Effector CD4-positive, alpha-beta T cell (primary cell): ENCODE data around the gene GPR132.

Experiments
- DNase-seq: peaks from one replicate; pipeline ENCODE4 v3.0.0-alpha.2; 2020

GPR132 gene

DNA sequence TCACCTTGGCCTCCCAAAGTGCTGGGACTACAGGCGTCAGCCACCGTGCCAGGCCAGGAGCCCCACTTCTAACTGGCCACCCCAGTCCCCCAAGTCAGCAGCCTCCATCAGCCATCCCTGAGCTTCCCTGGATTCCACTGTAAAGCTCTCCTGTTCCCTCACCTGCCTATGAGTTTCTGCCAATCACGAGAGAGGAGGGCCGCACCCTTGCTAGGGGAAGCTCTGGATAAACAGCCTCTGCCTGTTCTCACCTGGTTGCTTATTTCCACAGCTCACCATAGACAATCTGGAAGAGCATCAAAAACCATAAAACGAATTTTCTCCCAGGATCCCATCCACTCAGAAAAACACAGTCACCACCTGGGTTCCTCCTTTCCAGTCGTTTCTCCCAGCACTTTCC lies 49.3 kb downstream of the GPR132 start:
- DNase-seq, result no peak

GRCh38 chr14:105015242-105015641 lies 50.0 kb downstream of the GPR132 start:
- DNase-seq, result no peak

- no peak for DNase-seq
These were observed 50.6 kb downstream of the GPR132 start for GRCh38 chr14:105014631-105015030.

DNA sequence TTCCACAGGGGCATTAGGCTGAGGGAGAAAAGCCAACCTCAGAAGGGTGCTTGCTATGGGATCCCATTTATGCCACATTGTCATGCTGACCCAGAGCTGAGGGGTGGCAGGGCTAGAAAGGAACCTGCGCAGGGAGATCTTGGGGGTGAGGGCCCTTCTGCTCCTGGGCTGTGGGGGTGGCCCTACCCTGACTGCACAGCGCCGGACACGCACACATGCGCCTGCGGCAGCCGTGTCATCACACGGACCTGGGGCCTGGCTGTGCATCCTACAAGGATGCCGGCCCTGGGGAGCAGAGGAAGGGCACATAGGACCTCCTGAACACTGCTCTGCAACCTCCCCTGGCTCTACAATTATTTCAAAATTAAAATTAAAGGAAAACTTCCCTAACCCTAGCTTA lies 51.2 kb downstream of the GPR132 start:
- no peak for DNase-seq

DNA sequence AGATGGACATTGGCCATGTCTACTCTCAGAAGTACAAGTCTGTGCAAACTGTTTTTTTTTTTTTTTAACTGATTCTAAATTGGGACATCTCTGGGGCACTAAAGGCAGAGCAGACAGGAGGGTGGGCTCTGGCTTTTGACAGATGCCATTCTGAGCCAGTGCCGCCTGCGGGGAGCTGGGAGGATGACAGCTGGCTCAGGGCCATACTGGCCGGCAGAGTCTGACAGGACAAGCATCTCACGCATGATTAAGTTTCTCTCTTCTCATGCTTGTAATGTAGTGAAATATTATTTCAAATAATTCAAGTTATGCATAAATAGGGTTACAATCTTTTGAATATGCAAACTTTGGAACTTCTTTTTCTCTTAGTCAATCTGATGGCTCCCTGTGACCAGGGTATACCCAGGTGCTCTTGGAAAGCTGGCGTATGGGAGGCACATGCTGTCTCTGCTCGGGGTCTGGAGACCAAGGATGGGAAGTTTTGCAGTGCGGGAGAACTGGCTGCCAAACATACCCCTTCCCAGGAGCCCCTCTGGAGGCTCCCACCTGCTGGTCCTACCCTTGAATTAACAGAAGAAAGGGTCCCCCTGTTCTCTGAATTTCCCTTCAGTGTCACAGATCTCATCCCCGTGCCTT lies 52.0 kb downstream of the GPR132 start:
- no peak for DNase-seq

- no peak for DNase-seq
These were observed 52.9 kb downstream of the GPR132 start for GRCh38 chr14:105012171-105012985.

GRCh38 chr14:105011312-105011990 lies 53.8 kb downstream of the GPR132 start:
- DNase-seq, result no peak

DNA sequence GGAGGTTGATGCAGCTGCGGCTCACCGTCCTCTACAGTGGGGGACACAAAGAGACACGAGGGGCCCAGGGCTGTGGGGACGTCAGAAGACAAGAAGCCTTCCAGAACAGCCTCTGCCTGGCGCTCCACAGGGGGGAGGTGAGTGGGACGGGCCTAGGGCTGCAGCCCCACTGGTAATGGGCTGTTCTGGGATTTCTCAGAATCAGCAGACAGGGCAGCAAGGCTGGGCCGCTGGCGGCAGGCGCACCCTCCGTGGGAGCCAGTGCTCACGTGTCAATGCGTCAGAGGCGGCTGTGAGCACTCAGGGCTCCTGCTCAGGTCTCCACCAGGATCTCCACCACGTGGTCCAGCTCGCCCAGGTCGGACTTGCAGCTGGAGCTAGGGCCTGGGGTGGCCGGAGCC lies 54.3 kb downstream of the GPR132 start:
- no peak for DNase-seq

DNA sequence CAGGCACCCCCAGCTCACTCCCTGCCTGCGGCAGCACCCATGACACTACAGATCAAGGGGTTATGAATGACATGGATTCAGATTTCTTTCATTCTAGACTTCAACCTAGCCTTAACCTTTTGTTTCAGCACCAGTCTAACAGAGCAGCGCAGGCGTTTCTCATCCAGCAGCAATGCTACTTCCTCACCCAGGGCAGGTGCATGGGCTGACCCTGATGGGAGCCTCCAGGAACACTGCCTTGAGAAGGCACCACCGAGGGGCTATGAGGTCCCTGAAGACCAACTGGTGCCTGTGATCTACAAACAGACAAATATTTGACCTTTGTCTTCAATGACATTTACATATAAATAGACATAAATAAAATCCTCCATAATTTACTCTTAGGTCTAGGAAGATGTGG lies 55.1 kb downstream of the GPR132 start:
- DNase-seq, result no peak

GRCh38 chr14:105007593-105008264 lies 57.5 kb downstream of the GPR132 start:
- no peak for DNase-seq

DNA sequence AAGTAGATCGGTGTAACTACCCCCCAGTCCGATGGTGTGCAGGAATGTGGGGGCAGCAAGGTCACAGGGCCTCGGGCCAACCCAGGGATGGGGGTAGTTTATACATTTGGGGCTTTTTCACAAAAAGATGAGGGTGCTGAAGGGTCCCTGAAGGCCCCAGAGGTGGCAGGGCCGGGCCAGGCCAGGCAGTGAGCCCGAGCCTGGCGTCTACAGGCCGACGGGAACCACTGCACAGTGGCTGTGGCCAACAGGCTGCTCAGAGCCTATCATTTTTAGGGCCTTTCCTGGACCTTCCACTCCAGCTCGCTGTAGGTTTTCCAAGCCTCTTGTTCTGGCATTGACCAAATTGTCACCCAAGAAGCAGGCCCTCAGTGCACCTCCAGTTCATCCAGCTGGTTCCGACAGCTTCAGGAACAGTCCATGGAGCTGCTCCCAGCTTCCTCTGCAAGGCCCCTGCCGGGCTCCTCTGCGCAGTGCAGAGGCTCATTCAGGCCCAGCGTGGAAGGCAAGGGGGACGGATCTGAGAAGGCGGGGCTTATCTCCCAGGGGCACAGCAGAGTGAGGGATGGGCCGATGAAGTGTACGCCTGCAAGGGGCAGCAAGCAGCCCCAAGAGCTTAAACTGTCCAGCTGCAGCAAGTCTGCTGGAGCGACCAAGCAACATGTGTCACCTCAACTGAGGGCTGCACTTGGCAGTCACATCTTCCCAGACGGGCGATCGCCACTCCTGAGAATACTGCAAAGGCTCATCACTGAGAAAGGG lies 58.2 kb downstream of the GPR132 start:
- no peak for DNase-seq

DNA sequence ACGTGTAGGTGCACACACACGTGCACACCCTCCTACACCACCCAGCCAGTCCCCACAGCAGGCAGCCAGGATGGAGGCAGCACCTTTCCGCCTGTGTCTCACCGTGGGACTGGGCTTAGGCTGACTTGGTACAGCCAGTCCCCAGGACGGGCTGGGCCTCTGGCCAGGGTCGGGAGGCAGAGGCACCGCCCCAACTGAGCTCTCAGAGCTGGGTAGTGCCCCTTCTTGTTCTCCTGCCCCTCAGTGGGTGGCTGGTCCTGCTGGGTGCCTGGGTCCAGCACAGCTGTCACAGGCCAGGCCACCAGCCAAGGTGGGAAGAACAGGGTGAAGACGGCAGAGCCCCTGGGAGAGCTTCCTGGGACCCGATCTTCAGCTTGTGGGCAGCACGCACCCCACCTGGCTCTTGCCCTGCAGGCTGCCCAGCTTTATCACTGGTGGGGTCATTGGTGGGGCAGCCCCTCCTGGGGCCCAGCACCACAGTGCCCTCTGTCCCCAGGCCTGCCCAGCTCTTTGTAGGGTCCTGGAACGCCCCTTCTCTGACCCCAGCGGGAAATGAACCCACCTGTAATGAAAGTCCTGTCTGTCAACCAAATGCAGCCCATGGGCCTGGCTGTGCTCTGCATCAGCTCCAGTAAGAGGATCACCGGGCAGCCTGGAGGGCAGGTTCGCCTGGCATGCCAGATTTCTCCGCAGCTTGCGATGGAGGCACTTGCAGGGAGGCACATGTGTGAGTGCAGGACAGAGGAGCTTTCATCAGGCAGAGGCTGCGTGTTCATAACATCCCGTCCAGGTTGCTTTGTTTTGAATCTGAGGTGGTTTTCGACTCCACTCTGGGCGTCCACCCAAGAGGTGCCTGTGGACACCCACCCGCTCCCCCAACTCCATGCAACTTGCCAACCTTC lies 59.0 kb downstream of the GPR132 start:
- DNase-seq, result no peak

- no peak for DNase-seq
These were observed 59.8 kb downstream of the GPR132 start for GRCh38 chr14:105005329-105005928.
